Epithelial cell of esophagus (primary cell): ENCODE measurements around the gene SLC39A11.

Experiments
- DNase-seq: peaks from one replicate; pipeline ENCODE4 v3.0.0; 2010; ENCODE audit warnings: low read depth
- H3K4me3 ChIP-seq: 2 replicates; pipeline ENCODE4 v1.5.1; 2011; ENCODE audit warnings: mild to moderate bottlenecking, low read length, control low read depth
- CTCF ChIP-seq: IDR thresholded peaks from 2 replicates; pipeline ENCODE4 v1.5.1; 2011; ENCODE audit warnings: low read depth, mild to moderate bottlenecking, low read length, control low read depth, inconsistent platforms; ENCODE audit not compliant: insufficient read depth; ENCODE audit errors: missing control alignments

The SLC39A11 gene

GRCh38 chr17:72916991-72917390 lies 175.5 kb downstream of the SLC39A11 start:
- no peak overlapping the region for H3K4me3 ChIP-seq
- no peak for TF ChIP-seq CTCF
- no peak for DNase-seq

GRCh38 chr17:72915625-72916081 lies 176.8 kb downstream of the SLC39A11 start:
- no peak overlapping the region for H3K4me3 ChIP-seq
- no peak for DNase-seq
- TF ChIP-seq CTCF, result no peak

- DNase-seq, result no peak
- no peak for TF ChIP-seq CTCF
- no peak overlapping the region for H3K4me3 ChIP-seq
Measured at GRCh38 chr17:72913142-72913682, 179.3 kb downstream of the SLC39A11 start.

GRCh38 chr17:72906306-72906705 lies 186.2 kb downstream of the SLC39A11 start:
- TF ChIP-seq CTCF, result no peak
- DNase-seq, result no peak
- H3K4me3 ChIP-seq, result no peak overlapping the region

- no peak for TF ChIP-seq CTCF
- no peak for DNase-seq
Measured at GRCh38 chr17:72903522-72903921, 189.0 kb downstream of the SLC39A11 start.

GRCh38 chr17:72901657-72902056 lies 190.8 kb downstream of the SLC39A11 start:
- H3K4me3 ChIP-seq, result no peak overlapping the region
- no peak for TF ChIP-seq CTCF
- DNase-seq, result no peak

More at GRCh38 chr17:72903522-72903921, 189.0 kb downstream of the SLC39A11 start:
- H3K4me3 ChIP-seq, result no peak overlapping the region

GRCh38 chr17:72901083-72901482 lies 191.4 kb downstream of the SLC39A11 start:
- no peak overlapping the region for H3K4me3 ChIP-seq
- DNase-seq, result no peak
- TF ChIP-seq CTCF, result no peak
